Body of pancreas (tissue), 4 donors: ENCODE results near the gene SIRPB1. TPM values are rescaled to one million over a fixed set of nuclear protein-coding genes. Genes with fewer than 3 reads are reported as not detected.
"Not testable (repeated sequence)": the region's sequence is repeated elsewhere in the genome, so short reads cannot be mapped to it uniquely, and the experiment has no call there.

ENCODE experiments used
- ATAC-seq: fragments of 150-250 bp; one replicate; pipeline ENCODE4 v1.9.1; 2016
- DNase-seq, 4 donors: peaks; one replicate each; pipeline ENCODE4 v3.0.0-alpha.2; 2019
- H3K27ac ChIP-seq, 4 donors: fragments of 200-600 bp; sonication (generic); 1 replicate in 3 of 4; 2 replicates in 1 of 4; pipeline versions ENCODE4 v1.5.1 to v1.6.1; 2016 to 2019; ENCODE audit warnings: mild to moderate bottlenecking in 1 of 4, mixed read lengths in 1 of 4, moderate library complexity in 1 of 4
- H3K27me3 ChIP-seq, 2 donors: fragments of 200-600 bp; sonication (generic); one replicate each; pipeline ENCODE4 v1.6.0; 2016; ENCODE audit warnings: mild to moderate bottlenecking in 1 of 2
- H3K36me3 ChIP-seq, 2 donors: fragments of 200-600 bp; sonication (generic); replicated peaks in 1 of 2; 2 replicates each; pipeline ENCODE4 v1.5.1; 2016; ENCODE audit warnings: low read depth in 2 of 2; ENCODE audit not compliant: insufficient read depth in 1 of 2
- H3K4me1 ChIP-seq: fragments of 200-600 bp; sonication (generic); one replicate; pipeline ENCODE4 v1.6.0; 2016
- H3K4me3 ChIP-seq, 2 donors: fragments of 200-600 bp; sonication (generic); 1 replicate in 1 of 2; 2 replicates in 1 of 2; pipeline ENCODE4 v1.5.1; 2016 to 2019
- H3K9me3 ChIP-seq, 3 donors: fragments of 200-600 bp; sonication (generic); 1 replicate in 2 of 3; 2 replicates in 1 of 3; pipeline ENCODE4 v1.5.1; 2016
- CTCF ChIP-seq, 7 experiments: fragments of 450-650 bp in 4 of 7; fragments of 200-600 bp in 3 of 7; sonication (generic) in 3 of 7; IDR thresholded peaks; one replicate each; pipeline ENCODE4 v1.5.1; 2016 to 2019; ENCODE audit warnings: antibody characterized with exemption in 7 of 7
- POLR2A ChIP-seq, 3 donors: fragments of 450-650 bp; IDR thresholded peaks; one replicate each; pipeline ENCODE4 v1.6.1; 2016; ENCODE audit warnings: antibody characterized with exemption in 3 of 3, mild to moderate bottlenecking in 2 of 3
- WGBS, 2 donors: methylation state at CpG; one replicate each; pipeline ENCODE4 v1.1.5; 2017; 5-methylcytosine and 5-hydroxymethylcytosine counted together
- intact Hi-C: fragments of 100-400 bp; cut with DNase I; formaldehyde crosslinking; loops from one replicate; pipeline ENCODE4 v1.15.1; 2023
- small RNA-seq: library from RNA; depleted of rRNA; stranded (forward); fragments of <200 nt; gene quantifications from one replicate; pipeline ENCODE3, GENCODE V24; 2016
- total RNA-seq, 2 donors: library from RNA; depleted of rRNA; stranded (reverse); fragments of >200 nt; gene quantifications; one replicate each; pipeline ENCODE4 v1.1.0, GENCODE V29; 2016

SIRPB1 gene
- total RNA-seq, 2 donors from 2014 or later = 1.3 to 14.2 TPM

DNA sequence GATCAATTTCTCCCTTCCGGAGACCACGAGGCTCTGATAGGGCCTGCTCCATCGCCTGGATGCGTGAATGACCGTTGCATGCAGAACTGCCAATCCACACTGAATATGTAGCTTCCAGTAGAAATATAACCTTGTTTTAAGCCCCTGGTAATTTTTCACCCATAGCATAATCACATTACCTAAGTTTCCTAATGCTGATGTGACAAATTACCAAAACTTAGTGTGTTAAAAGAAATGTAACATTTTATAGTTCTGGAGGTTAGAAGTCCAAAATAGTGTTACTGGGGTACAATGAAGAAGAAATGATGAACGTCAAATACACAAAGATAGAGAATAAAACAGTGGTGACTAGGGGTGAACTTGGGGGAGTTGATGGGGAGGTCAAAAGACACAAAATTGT is 40.3 kb downstream of the SIRPB1 start:
- H3K4me3 ChIP-seq = no peak overlapping the region
- intact Hi-C loops = loop anchor here (5.0 kb wide), 1 partner anchor 38 kb away; no protein-coding TSS in a partner anchor
- H3K36me3 ChIP-seq = no peaks in the 10 kb centered on the region
- no peak for TF ChIP-seq CTCF (IDR thresholded peaks at IDR 0.05)
- no peak for TF ChIP-seq POLR2A (IDR thresholded peaks at IDR 0.05)
- ATAC-seq (no peak), DNase-seq (no peak)
- 78% methylated on average over 6 of the region's 6 CpGs for WGBS, 2 donors
- no peak overlapping the region for H3K27ac ChIP-seq
- H3K4me1 ChIP-seq = no peaks in the 10 kb centered on the region
- H3K27me3 ChIP-seq = no peaks in the 10 kb centered on the region
- no peaks in the 10 kb centered on the region for H3K9me3 ChIP-seq

DNA sequence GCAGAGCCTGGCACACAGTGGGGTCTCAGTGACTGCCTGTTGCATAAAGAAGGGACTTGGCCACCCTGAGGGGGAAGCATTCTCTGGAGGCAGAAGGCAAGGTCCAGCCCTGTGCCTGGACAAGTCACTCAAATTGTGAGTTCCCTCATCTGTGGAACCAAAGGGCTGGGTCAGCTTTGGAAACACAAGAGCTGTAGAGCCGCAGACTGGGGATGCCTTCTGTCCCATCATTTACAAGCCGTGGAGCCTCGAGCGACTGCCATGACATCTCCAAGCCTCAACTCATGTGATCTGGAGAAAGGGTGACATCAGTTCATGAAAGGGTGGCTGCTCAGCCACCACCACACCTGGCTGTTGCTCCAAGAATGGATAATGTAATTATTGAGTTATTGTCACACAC is 41.9 kb downstream of the SIRPB1 start:
- intact Hi-C loops = loop anchor here (5.0 kb wide), 1 partner anchor 39 kb away; no protein-coding TSS in a partner anchor
- no peak for TF ChIP-seq POLR2A (IDR thresholded peaks at IDR 0.05)
- no peak for TF ChIP-seq CTCF (IDR thresholded peaks at IDR 0.05)
- 40 to 78% methylated on average over 1 to 4 of the region's 4 CpGs for WGBS, 2 donors
- ATAC-seq (no peak), DNase-seq (no peak)
- no peaks in the 10 kb centered on the region for H3K36me3 ChIP-seq
- H3K4me1 ChIP-seq = no peaks in the 10 kb centered on the region
- no peaks in the 10 kb centered on the region for H3K9me3 ChIP-seq
- H3K27ac ChIP-seq = no peak overlapping the region
- no peaks in the 10 kb centered on the region for H3K27me3 ChIP-seq
- no peak overlapping the region for H3K4me3 ChIP-seq

DNA sequence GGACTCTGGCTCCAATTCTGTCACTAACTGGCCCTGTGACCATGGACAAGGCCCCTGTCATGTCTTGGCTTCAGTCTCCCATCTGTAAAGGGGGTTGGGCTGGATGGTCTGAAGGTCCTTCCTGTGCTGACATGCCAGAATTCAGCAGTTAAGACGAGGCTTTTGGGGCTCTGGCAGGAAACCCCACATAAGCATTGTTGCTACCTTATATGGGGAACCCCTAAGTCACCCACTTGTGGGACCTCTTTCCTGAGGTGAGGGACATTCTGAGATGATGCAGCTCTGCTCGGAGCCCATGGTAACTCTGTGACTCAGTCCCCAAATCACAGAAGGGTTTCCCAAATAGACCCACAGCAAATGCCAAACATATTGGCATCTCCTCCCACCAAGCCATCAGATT is 42.5 kb downstream of the SIRPB1 start:
- H3K27ac ChIP-seq, H3K4me1 ChIP-seq, H3K27me3 ChIP-seq, DNase-seq, H3K4me3 ChIP-seq, H3K36me3 ChIP-seq, H3K9me3 ChIP-seq, ATAC-seq: not testable (repeated sequence)
- intact Hi-C loops = loop anchor here (5.0 kb wide), 1 partner anchor 40 kb away; no protein-coding TSS in a partner anchor
- 44 to 67% methylated on average over 2 of the region's 2 CpGs for WGBS, 2 donors

DNA sequence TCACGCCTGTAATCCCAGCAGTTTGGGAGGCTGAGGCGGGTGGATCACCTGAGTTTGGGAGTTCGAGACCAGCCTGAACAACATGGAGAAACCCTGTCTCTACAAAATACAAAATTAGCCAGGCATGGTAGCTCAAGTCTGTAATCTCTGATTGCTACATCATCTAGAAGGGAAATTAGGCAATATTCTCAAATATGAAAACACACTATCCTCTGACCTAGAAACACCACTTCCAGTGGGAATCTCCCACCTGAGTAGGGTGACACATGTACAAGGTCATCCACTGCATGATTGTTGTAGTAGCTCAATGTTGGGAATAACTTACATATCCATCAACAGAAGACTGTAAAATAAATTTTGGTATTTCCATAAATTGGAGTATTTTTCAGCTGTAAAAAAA is 43.2 kb downstream of the SIRPB1 start:
- intact Hi-C loops = loop anchor here (5.0 kb wide), 1 partner anchor 41 kb away; no protein-coding TSS in a partner anchor
- Histone ChIP-seq H3K27me3 (no peaks in the 10 kb centered on the region), H3K4me3 (no peak overlapping the region), H3K4me1 (no peaks in the 10 kb centered on the region), H3K27ac (no peak overlapping the region), H3K36me3 (no peaks in the 10 kb centered on the region), H3K9me3 (no peaks in the 10 kb centered on the region)
- DNase-seq (no peak), ATAC-seq (no peak)
- WGBS, 2 donors = 79 to 81% methylated on average over 3 of the region's 3 CpGs
- TF ChIP-seq CTCF (IDR thresholded peaks at IDR 0.05) = no peak
- no peak for TF ChIP-seq POLR2A (IDR thresholded peaks at IDR 0.05)

DNA sequence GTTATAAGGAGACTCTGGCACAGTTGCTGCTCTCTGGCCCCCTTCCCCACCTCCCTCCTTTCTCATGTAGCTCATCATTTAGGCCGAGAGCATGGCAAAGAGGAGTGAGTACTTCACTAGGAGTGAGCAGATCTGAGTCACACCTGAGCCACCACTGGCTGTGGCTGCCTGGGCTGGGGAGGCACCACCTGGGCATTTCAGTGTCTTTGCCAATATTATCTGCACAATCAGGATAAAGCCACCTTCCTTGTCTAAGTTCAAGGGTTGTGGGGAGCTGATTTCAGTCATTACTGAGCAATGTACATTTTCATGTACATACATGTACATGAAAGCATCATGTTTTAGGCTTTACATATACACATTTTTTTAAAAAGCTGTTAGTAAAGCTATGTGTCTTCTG is 43.8 kb downstream of the SIRPB1 start:
- WGBS, 2 donors = no CpG with 5 or more reads among the region's 1 CpG
- intact Hi-C loops = loop anchor here (5.0 kb wide), 1 partner anchor 41 kb away; no protein-coding TSS in a partner anchor
- ATAC-seq = not testable (repeated sequence)

DNA sequence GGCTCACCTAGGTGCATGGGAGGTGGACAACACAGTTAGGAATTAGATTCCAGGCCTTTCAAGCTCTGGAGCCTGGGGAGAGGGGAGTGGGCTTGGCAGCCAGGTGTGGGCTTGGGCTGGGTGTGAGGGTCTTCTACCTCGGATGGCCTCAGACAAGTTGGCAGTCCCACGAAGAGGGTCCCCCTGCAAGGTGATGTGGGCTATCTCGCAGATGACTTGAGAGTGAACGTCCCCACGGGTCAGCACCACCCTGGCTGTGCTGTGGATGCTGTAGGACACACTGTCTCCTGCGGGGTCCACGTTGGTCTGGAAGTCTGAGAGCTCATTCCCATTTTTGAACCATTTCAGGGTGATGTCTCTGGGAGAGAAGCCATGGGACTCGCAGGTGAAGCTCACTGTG is 48.2 kb downstream of the SIRPB1 start:
- intact Hi-C loops, H3K9me3 ChIP-seq, H3K4me3 ChIP-seq, H3K4me1 ChIP-seq, H3K27ac ChIP-seq, H3K36me3 ChIP-seq, DNase-seq, ATAC-seq, H3K27me3 ChIP-seq: not testable (repeated sequence)
- WGBS, 2 donors = 62 to 87% methylated on average over 3 to 8 of the region's 8 CpGs

More for the DNA sequence above, 43.8 kb downstream of the SIRPB1 start:
- not testable (repeated sequence) for DNase-seq, H3K36me3 ChIP-seq, H3K9me3 ChIP-seq, H3K27me3 ChIP-seq, H3K27ac ChIP-seq, H3K4me3 ChIP-seq, H3K4me1 ChIP-seq

Small RNAs within 50 kb of the gene (small RNA-seq; reads per million reads assigned to genes)
- not detected for gene RN7SL561P

Other genes with a start within 250 kb of the SIRPB1 start
- 10 to 100 TPM; 47.5 to 57.7 TPM for gene FKBP1A, start 227.0 kb downstream of the SIRPB1 start, total RNA-seq
- 10 to 100 TPM; 23.1 to 33.7 TPM for gene NSFL1C, start 153.2 kb downstream of the SIRPB1 start, total RNA-seq
- 1 to 10 TPM in 1 of 2 donors, under 1 TPM in 1; 0.33 to 2.3 TPM for gene SIRPB2, start 128.6 kb downstream of the SIRPB1 start, total RNA-seq
- gene SIRPD, start 62.3 kb downstream of the SIRPB1 start, total RNA-seq = not detected
- not detected for gene SIRPG, start 37.8 kb upstream of the SIRPB1 start, total RNA-seq